ENCODE measurements around the gene MICAL3.

- TF ChIP-seq POLR2A (IDR thresholded peaks at IDR 0.05) = no peak
- no peak for TF ChIP-seq CTCF (IDR thresholded peaks at IDR 0.05)
- TF ChIP-seq EP300 (IDR thresholded peaks at IDR 0.05) = no peak
Observed at GRCh38 chr22:18034076-18034475, 9.7 kb upstream of the MICAL3 start.
